GM19099 (cell line): ENCODE data around the gene CARD10.

Source experiments
- POLR2A ChIP-seq: IDR thresholded peaks from 3 replicates; pipeline ENCODE4 v1.6.1; 2011; ENCODE audit warnings: low read depth; ENCODE audit not compliant: insufficient read length; ENCODE audit errors: extremely low read depth

Gene CARD10

GRCh38 chr22:37559901-37560607, 40.8 kb upstream of the CARD10 start, which contains the start of gene CDC42EP1:
Gene CDC42EP1, plus strand, starts transcription at chr22:37560480. Its CDS starts 5,870 bp downstream, at chr22:37566350.
- TF ChIP-seq POLR2A = no peak

- TF ChIP-seq POLR2A = no peak
Measured at GRCh38 chr22:37559521-37559900, 40.3 kb upstream of the CARD10 start.

GRCh38 chr22:37558815-37559214, 39.6 kb upstream of the CARD10 start:
- TF ChIP-seq POLR2A = no peak

GRCh38 chr22:37557321-37558001, 38.2 kb upstream of the CARD10 start:
- no peak for TF ChIP-seq POLR2A

GRCh38 chr22:37556710-37557109, 37.5 kb upstream of the CARD10 start:
- no peak for TF ChIP-seq POLR2A

GRCh38 chr22:37555029-37555428, 35.8 kb upstream of the CARD10 start:
- no peak for TF ChIP-seq POLR2A

GRCh38 chr22:37553725-37554124, 34.5 kb upstream of the CARD10 start:
- no peak for TF ChIP-seq POLR2A

GRCh38 chr22:37552524-37553163, 33.4 kb upstream of the CARD10 start:
- no peak for TF ChIP-seq POLR2A

GRCh38 chr22:37551981-37552380, 32.8 kb upstream of the CARD10 start:
- no peak for TF ChIP-seq POLR2A

- no peak for TF ChIP-seq POLR2A
Measured at GRCh38 chr22:37549704-37550059, 30.5 kb upstream of the CARD10 start.

- TF ChIP-seq POLR2A = no peak
Measured at GRCh38 chr22:37547251-37547741, 28.1 kb upstream of the CARD10 start.

- TF ChIP-seq POLR2A = no peak
Measured at GRCh38 chr22:37546437-37547250, 27.4 kb upstream of the CARD10 start.

GRCh38 chr22:37545703-37546436, 26.7 kb upstream of the CARD10 start:
- TF ChIP-seq POLR2A = no peak

- no peak for TF ChIP-seq POLR2A
Measured at GRCh38 chr22:37544955-37545702, 25.9 kb upstream of the CARD10 start.
